ENCODE data around the gene CCT6B.
"Not testable (repeated sequence)": the region's sequence is repeated elsewhere in the genome, so short reads cannot be mapped to it uniquely, and the experiment has no call there.

Gene CCT6B

GRCh38 chr17:35001549-35001948 is 40.3 kb upstream of the CCT6B start:
- no peak for DNase-seq (ENCODE audit: low read depth in 1 of 2, low spot score in 1 of 2)
- no peaks in the 10 kb centered on the region for H3K27me3 ChIP-seq (ENCODE audit: insufficient read depth, poor library complexity, severe bottlenecking)
- no peak overlapping the region for H3K27ac ChIP-seq (replicated peaks)
- TF ChIP-seq SPI1 (IDR thresholded peaks at IDR 0.05; ENCODE audit: borderline replicate concordance, low read depth) (no peak), GABPA (IDR thresholded peaks at IDR 0.05; ENCODE audit: low read depth) (no peak), REST (IDR thresholded peaks at IDR 0.05; ENCODE audit: insufficient replicate concordance, low read depth) (no peak), POLR2AphosphoS5 (IDR thresholded peaks at IDR 0.05; ENCODE audit: low read depth) (no peak), CTCF (IDR thresholded peaks at IDR 0.05; ENCODE audit: insufficient read depth, low read length) (no peak)
- H3K4me3 ChIP-seq (replicated peaks; ENCODE audit: insufficient read depth, low read length): no peak overlapping the region

DNA sequence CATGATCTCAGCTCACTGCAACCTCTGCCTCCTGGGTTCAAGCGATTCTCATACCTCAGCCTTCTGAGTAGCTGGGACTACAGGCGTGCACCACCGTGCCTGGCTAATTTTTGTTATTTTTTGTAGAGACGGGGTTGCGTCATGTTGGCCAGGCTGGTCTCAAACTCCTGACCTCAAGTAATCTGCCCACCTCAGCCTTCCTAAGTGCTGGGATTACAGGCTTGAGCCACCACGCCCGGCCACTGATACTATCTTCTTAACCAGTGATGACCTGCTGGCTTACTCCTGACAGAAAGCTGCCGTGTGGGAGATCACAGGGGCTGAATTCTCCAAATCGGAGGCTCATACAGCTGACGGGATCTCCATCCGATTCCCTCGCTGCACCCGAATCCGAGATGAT is 39.7 kb upstream of the CCT6B start:
- H3K27ac ChIP-seq (replicated peaks); H3K4me3 ChIP-seq (replicated peaks; ENCODE audit: insufficient read depth, low read length); DNase-seq (ENCODE audit: low read depth in 1 of 2, low spot score in 1 of 2); H3K27me3 ChIP-seq (ENCODE audit: insufficient read depth, poor library complexity, severe bottlenecking): not testable (repeated sequence)

DNA sequence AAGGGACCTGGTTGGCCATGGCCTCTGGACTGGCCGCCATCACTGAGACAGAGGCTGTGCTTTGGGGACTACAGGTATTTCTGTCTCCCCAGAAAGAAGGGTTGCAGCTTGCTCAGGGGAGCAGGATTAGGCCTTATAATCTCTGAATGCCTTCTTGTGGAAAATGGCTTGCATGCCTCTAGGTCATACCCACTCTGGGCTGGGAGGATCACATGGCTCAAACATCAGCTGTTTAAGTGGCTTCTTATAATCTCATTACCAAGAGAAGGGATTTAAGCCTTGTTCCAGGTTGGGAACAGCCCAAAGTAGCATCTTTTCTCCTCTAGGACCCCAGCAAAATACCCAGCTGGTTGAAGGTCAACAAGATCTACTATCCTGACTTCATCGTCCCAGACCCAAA is 38.2 kb upstream of the CCT6B start:
- TF ChIP-seq POLR2AphosphoS5 (IDR thresholded peaks at IDR 0.05; ENCODE audit: low read depth) (no peak), SPI1 (IDR thresholded peaks at IDR 0.05; ENCODE audit: borderline replicate concordance, low read depth) (no peak)
- no peak overlapping the region for H3K27ac ChIP-seq (replicated peaks)
- no peaks in the 10 kb centered on the region for H3K27me3 ChIP-seq (ENCODE audit: insufficient read depth, poor library complexity, severe bottlenecking)
- no peak overlapping the region for H3K4me3 ChIP-seq (replicated peaks; ENCODE audit: insufficient read depth, low read length)
- DNase-seq (ENCODE audit: low read depth in 1 of 2, low spot score in 1 of 2): no peak

GRCh38 chr17:34998205-34998604 is 36.9 kb upstream of the CCT6B start:
- H3K27me3 ChIP-seq (ENCODE audit: insufficient read depth, poor library complexity, severe bottlenecking): no peaks in the 10 kb centered on the region
- no peak overlapping the region for H3K4me3 ChIP-seq (replicated peaks; ENCODE audit: insufficient read depth, low read length)
- H3K27ac ChIP-seq (replicated peaks): peak overlapping the region; percentile 28
- DNase-seq (ENCODE audit: low read depth in 1 of 2, low spot score in 1 of 2): peak; percentile 34 to 86
- TF ChIP-seq SPI1 (IDR thresholded peaks at IDR 0.05; ENCODE audit: borderline replicate concordance, low read depth): peak; percentile 65; the same call in 1 of the 2 replicates
- TF ChIP-seq GABPA (IDR thresholded peaks at IDR 0.05; ENCODE audit: low read depth): no peak
- no peak for TF ChIP-seq REST (IDR thresholded peaks at IDR 0.05; ENCODE audit: insufficient replicate concordance, low read depth)
- no peak for TF ChIP-seq POLR2AphosphoS5 (IDR thresholded peaks at IDR 0.05; ENCODE audit: low read depth)
- TF ChIP-seq CTCF (IDR thresholded peaks at IDR 0.05; ENCODE audit: insufficient read depth, low read length): peak; percentile 92

- TF ChIP-seq POLR2AphosphoS5 (IDR thresholded peaks at IDR 0.05; ENCODE audit: low read depth) (no peak), REST (IDR thresholded peaks at IDR 0.05; ENCODE audit: insufficient replicate concordance, low read depth) (no peak), CTCF (IDR thresholded peaks at IDR 0.05; ENCODE audit: insufficient read depth, low read length) (no peak), SPI1 (IDR thresholded peaks at IDR 0.05; ENCODE audit: borderline replicate concordance, low read depth) (no peak), GABPA (IDR thresholded peaks at IDR 0.05; ENCODE audit: low read depth) (no peak)
- H3K27me3 ChIP-seq (ENCODE audit: insufficient read depth, poor library complexity, severe bottlenecking): no peaks in the 10 kb centered on the region
- H3K27ac ChIP-seq (replicated peaks): peak overlapping the region; percentile 16
- no peak for DNase-seq (ENCODE audit: low read depth in 1 of 2, low spot score in 1 of 2)
- H3K4me3 ChIP-seq (replicated peaks; ENCODE audit: insufficient read depth, low read length): no peak overlapping the region
These were observed 36.1 kb upstream of the CCT6B start for GRCh38 chr17:34997355-34997862.
